Gastroesophageal sphincter (tissue), 4 donors: ENCODE measurements around the gene AMY2B. TPM values are rescaled to one million over a fixed set of nuclear protein-coding genes. Genes with fewer than 3 reads are reported as not detected.
"Not testable (repeated sequence)": the region's sequence is repeated elsewhere in the genome, so short reads cannot be mapped to it uniquely, and the experiment has no call there.

Source experiments
- ATAC-seq: fragments of 150-250 bp; one replicate; pipeline ENCODE4 v1.9.1; 2016; ENCODE audit warnings: mild to moderate bottlenecking, moderate library complexity
- H3K27ac ChIP-seq, 4 donors: fragments of 200-600 bp; sonication (generic) in 3 of 4; 1 replicate in 3 of 4; 2 replicates in 1 of 4; pipeline ENCODE4 v1.5.1; 2016 to 2019
- H3K27me3 ChIP-seq: fragments of 200-600 bp; sonication (generic); one replicate; pipeline ENCODE4 v1.5.1; 2019
- H3K36me3 ChIP-seq, 2 donors: fragments of 200-600 bp; sonication (generic); one replicate each; pipeline ENCODE4 v1.5.1; 2019; ENCODE audit warnings: control low read depth in 1 of 2
- H3K4me1 ChIP-seq, 3 donors: fragments of 200-600 bp; sonication (generic); 1 replicate in 2 of 3; 2 replicates in 1 of 3; pipeline ENCODE4 v1.5.1; 2016 to 2019; ENCODE audit warnings: control low read depth in 2 of 3
- H3K4me3 ChIP-seq, 2 donors: fragments of 200-600 bp; sonication (generic); one replicate each; pipeline ENCODE4 v1.5.1; 2019; ENCODE audit warnings: mild to moderate bottlenecking in 1 of 2, moderate library complexity in 1 of 2
- H3K9me3 ChIP-seq, 3 donors: fragments of 200-600 bp; sonication (generic); one replicate each; pipeline ENCODE4 v1.5.1; 2017 to 2019; ENCODE audit warnings: control low read depth in 2 of 3
- EP300 ChIP-seq: sonication (generic); formaldehyde crosslinking; IDR thresholded peaks from one replicate; pipeline ENCODE4 v1.6.1; 2017; ENCODE audit warnings: antibody characterized with exemption, mild to moderate bottlenecking
- POLR2A ChIP-seq, 2 donors: fragments of 450-650 bp; IDR thresholded peaks; one replicate each; pipeline ENCODE4 v1.6.1; 2017; ENCODE audit warnings: antibody characterized with exemption in 2 of 2, mild to moderate bottlenecking in 2 of 2, moderate library complexity in 1 of 2
- POLR2AphosphoS5 ChIP-seq: sonication (generic); formaldehyde crosslinking; IDR thresholded peaks from one replicate; pipeline ENCODE4 v1.6.1; 2017; ENCODE audit warnings: antibody characterized with exemption
- WGBS, 2 donors: methylation state at CpG; one replicate each; pipeline ENCODE4 v1.1.5; 2018; ENCODE audit warnings: low coverage in 1 of 2; 5-methylcytosine and 5-hydroxymethylcytosine counted together
- total RNA-seq, 4 donors: library from RNA; depleted of rRNA; stranded (reverse); fragments of >200 nt; gene quantifications; one replicate each; pipeline ENCODE4 v1.1.0, GENCODE V29; 2016
- TF ChIP-seq, protein P1 (sequence below), 4 experiments: fragments of 200-600 bp in 2 of 4; fragments of 450-650 bp in 2 of 4; sonication (generic) in 1 of 4; IDR thresholded peaks; one replicate each; pipeline ENCODE4 v1.5.1; 2017 to 2019; ENCODE audit warnings: antibody characterized with exemption in 4 of 4, mild to moderate bottlenecking in 2 of 4, moderate library complexity in 2 of 4

Gene AMY2B
- total RNA-seq, 4 donors from 2014 or later, result 31.4 to 59.6 (median 44.3) TPM

DNA sequence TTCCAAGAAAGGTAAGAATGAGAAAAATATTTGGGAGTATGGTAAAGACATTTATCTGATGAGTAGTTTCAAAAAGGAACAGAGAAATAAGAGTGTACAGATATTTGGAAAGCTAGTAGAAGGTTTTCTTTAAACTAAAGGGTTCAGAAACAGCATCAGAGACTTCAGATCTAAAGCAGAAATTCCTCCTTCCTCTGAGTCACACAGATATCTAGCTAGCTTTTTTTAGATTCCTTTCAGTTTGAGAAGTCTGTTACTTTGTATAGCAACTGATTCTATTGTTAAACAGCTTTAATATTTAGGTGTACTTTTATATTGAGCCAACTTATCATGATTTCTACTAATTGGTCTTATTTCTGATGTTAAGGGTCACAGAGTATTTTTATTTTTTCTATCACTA lies 4.7 kb downstream of the AMY2B start:
- no peak for ATAC-seq
- Histone ChIP-seq H3K4me1 (no peaks in the 10 kb centered on the region), H3K9me3 (no peaks in the 10 kb centered on the region), H3K27ac (no peak overlapping the region), H3K27me3 (no peaks in the 10 kb centered on the region), H3K4me3 (no peak overlapping the region), H3K36me3 (peaks cover 0 to 57% of the 10 kb centered on the region in 2 donors)
- TF ChIP-seq, protein P1, sequence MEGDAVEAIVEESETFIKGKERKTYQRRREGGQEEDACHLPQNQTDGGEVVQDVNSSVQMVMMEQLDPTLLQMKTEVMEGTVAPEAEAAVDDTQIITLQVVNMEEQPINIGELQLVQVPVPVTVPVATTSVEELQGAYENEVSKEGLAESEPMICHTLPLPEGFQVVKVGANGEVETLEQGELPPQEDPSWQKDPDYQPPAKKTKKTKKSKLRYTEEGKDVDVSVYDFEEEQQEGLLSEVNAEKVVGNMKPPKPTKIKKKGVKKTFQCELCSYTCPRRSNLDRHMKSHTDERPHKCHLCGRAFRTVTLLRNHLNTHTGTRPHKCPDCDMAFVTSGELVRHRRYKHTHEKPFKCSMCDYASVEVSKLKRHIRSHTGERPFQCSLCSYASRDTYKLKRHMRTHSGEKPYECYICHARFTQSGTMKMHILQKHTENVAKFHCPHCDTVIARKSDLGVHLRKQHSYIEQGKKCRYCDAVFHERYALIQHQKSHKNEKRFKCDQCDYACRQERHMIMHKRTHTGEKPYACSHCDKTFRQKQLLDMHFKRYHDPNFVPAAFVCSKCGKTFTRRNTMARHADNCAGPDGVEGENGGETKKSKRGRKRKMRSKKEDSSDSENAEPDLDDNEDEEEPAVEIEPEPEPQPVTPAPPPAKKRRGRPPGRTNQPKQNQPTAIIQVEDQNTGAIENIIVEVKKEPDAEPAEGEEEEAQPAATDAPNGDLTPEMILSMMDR (IDR thresholded peaks at IDR 0.05), result no peak
- TF ChIP-seq POLR2AphosphoS5 (no peak), POLR2A (IDR thresholded peaks at IDR 0.05) (no peak), EP300 (no peak)

DNA sequence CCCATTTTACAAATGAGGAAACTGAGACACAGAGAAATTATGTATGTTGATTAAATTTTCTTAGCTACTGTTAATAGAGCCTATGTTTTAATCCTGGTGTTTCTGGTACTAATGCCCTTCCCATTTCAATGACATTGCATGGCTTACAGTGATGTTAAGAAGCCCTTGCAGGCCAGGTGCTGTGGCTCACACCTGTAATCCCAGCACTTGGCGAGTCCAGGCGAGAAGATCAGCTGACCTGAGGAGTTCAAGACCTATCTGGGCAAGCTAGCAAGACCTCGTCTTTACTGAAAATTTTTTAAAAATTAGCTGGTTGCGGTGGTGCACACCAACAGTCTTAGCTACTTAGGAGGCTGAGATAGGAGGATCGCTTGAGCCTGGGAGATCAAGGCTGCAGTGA lies 5.4 kb downstream of the AMY2B start:
- H3K4me3 ChIP-seq, H3K27ac ChIP-seq, H3K4me1 ChIP-seq, H3K9me3 ChIP-seq, ATAC-seq, H3K27me3 ChIP-seq: not testable (repeated sequence)
- peaks cover 0 to 57% of the 10 kb centered on the region in 2 donors for H3K36me3 ChIP-seq
- WGBS, 2 donors, result 100% methylated on average over 2 of the region's 5 CpGs; no CpG with 5 or more reads in 1 of the 2 donors

DNA sequence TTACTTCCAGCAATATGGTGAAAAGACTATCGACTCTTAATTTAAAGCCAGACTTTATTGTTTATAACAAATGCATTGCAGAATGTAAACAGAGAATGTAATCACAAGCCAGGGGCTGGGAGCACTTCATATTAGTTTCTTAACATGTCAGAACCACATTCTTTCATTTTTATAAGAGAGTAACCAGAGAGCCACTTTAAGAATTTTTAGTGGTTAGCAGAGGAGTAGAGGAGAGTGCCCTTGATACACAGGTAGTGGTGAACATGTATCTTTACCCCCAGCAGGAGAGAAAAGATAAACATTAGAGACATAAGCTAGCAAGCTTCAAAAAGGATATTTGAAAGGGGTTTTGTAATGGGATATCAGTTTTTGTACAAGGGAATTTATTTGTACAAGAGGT lies 11.1 kb downstream of the AMY2B start:
- no peaks in the 10 kb centered on the region for H3K9me3 ChIP-seq
- no peaks in the 10 kb centered on the region for H3K4me1 ChIP-seq
- H3K36me3 ChIP-seq, result peaks cover 0 to 30% of the 10 kb centered on the region in 2 donors
- H3K27ac ChIP-seq, result no peak overlapping the region
- ATAC-seq, result no peak
- H3K27me3 ChIP-seq, result no peaks in the 10 kb centered on the region
- 10 to 23% methylated on average over 1 of the region's 1 CpG for WGBS, 2 donors
- TF ChIP-seq POLR2A (IDR thresholded peaks at IDR 0.05) (no peak), POLR2AphosphoS5 (no peak), EP300 (no peak)
- H3K4me3 ChIP-seq, result no peak overlapping the region

DNA sequence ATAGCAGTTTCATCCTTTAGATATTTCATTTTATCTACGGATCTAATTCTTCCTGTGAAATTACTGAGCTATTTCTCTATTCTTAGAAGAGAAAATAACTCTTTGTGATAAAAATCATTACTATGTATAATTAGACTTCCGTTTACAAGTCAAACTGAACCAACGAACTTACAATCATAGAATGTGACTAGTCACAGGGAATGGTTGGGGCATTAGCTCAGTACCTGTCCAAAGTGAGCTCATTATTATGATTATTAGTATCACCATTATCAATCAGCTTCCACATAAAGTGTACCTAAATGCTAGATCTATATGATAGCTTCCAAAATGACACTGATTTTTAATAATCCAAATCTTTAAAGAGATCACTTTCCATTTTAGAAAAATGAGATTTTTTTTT lies 12.5 kb downstream of the AMY2B start:
- 71 to 97% methylated on average over 3 of the region's 3 CpGs for WGBS, 2 donors
- no peak overlapping the region for H3K27ac ChIP-seq
- no peaks in the 10 kb centered on the region for H3K27me3 ChIP-seq
- H3K4me1 ChIP-seq, result no peaks in the 10 kb centered on the region
- H3K36me3 ChIP-seq, result peaks cover 0 to 18% of the 10 kb centered on the region in 2 donors
- no peaks in the 10 kb centered on the region for H3K9me3 ChIP-seq
- no peak for ATAC-seq
- H3K4me3 ChIP-seq, result no peak overlapping the region
- TF ChIP-seq POLR2AphosphoS5 (no peak), EP300 (no peak), POLR2A (IDR thresholded peaks at IDR 0.05) (no peak)
- TF ChIP-seq, protein P1 (IDR thresholded peaks at IDR 0.05), result no peak

DNA sequence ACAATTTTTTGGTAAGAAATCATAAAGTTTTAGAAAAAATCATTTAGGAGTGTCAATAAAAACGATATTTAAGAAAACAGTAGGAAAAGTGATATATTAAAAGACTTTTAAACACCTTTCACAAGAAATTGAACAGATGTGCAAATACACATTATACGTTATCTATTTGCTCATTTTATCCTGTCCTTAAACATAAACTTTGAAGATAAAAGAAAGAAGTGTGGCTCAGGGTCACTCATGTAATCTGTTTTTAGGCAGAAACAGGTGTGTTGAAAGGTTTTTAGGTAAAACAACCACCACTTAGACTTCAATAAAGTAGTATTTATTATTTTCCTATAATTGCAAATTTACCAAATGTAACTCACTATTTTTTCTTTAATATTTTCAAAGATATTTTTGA lies 13.1 kb downstream of the AMY2B start:
- peaks cover 0 to 12% of the 10 kb centered on the region in 2 donors for H3K36me3 ChIP-seq
- no peaks in the 10 kb centered on the region for H3K9me3 ChIP-seq
- ATAC-seq, result no peak
- H3K4me3 ChIP-seq, result no peak overlapping the region
- no peaks in the 10 kb centered on the region for H3K27me3 ChIP-seq
- H3K27ac ChIP-seq, result no peak overlapping the region
- H3K4me1 ChIP-seq, result no peaks in the 10 kb centered on the region
- TF ChIP-seq POLR2AphosphoS5, result no peak
- no peak for TF ChIP-seq POLR2A (IDR thresholded peaks at IDR 0.05)
- TF ChIP-seq, protein P1 (IDR thresholded peaks at IDR 0.05), result no peak
- no peak for TF ChIP-seq EP300
- 71 to 92% methylated on average over 1 to 2 of the region's 2 CpGs for WGBS, 2 donors

DNA sequence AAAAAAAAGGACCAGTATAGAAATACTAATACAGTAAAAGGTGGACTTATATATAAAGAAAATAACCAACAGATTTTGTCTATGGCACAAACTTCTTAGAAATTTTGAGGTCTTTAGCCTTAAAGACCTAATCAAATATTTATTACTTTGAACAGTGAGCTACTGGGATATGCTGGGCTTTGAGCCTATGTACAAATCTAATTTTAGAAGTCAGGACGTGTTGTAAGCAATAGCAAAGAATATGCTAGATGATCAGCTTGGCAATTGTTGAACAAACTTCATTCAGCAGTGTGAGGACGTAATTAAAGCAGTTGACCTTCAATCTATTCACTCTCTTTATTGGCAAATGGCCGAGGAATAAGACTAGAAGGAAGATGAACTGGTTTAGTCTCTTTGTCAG lies 31.4 kb downstream of the AMY2B start:
- H3K36me3 ChIP-seq, H3K4me1 ChIP-seq, H3K27ac ChIP-seq, H3K4me3 ChIP-seq, H3K27me3 ChIP-seq, ATAC-seq, H3K9me3 ChIP-seq: not testable (repeated sequence)
- WGBS, 2 donors, result no CpG with 5 or more reads among the region's 3 CpGs

DNA sequence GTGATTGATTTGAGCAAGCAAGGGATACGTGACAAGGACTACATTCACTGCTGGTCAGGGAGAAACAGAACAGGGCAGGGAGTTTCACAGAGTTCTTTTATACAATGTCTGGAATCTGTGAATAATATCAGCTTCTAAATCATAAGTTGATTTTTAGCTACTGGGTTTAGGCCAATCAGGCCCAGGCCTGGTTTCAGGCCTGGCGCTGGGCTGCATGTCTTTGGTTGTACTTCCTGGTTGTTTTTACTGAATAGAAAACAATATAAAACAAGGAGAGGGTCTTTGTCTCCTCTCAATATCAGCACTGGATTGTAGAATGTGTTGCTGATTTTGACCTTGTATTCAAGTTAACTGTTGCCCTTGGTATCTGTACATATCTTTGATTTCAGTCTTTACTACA lies 45.0 kb downstream of the AMY2B start:
- WGBS, 2 donors, result 70 to 83% methylated on average over 1 to 2 of the region's 2 CpGs
- ATAC-seq, result no peak
- Histone ChIP-seq H3K27me3 (no peaks in the 10 kb centered on the region), H3K27ac (no peak overlapping the region), H3K4me1 (no peaks in the 10 kb centered on the region), H3K36me3 (no peaks in the 10 kb centered on the region), H3K9me3 (no peaks in the 10 kb centered on the region), H3K4me3 (no peak overlapping the region)
- TF ChIP-seq POLR2AphosphoS5, result no peak
- no peak for TF ChIP-seq POLR2A (IDR thresholded peaks at IDR 0.05)
- TF ChIP-seq, protein P1 (IDR thresholded peaks at IDR 0.05), result no peak
- TF ChIP-seq EP300, result no peak

DNA sequence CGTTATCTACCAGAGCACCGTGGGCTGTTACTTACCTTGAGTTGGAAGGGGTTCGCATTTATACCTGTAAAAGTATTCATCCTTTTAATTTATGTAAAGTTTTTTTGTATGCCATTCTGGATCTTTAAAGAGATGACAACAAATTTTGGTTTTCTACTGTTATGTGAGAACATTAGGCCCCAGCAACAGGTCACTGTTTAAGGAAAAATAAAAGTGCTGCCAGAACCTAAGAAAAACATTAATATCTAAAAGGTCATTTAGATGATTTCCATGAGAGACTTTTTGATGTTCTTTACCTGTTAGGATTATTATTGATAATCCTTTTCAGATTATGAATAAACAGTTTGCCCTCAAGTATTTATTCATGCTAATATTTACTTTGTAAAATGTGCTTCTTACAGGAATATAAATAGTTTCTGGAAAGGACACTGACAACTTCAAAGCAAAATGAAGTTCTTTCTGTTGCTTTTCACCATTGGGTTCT lies 45.6 kb downstream of the AMY2B start, which contains the start of gene AMY2A:
Gene AMY2A, plus strand, starts transcription at position 434 of the 484 bp plus-strand sequence. Its CDS starts 14 bp downstream, at position 448.
- not testable (repeated sequence) for H3K9me3 ChIP-seq, ATAC-seq, H3K27ac ChIP-seq, H3K4me1 ChIP-seq, H3K36me3 ChIP-seq, H3K27me3 ChIP-seq, H3K4me3 ChIP-seq
- WGBS, 2 donors, result 94% methylated on average over 3 of the region's 3 CpGs; no CpG with 5 or more reads in 1 of the 2 donors

DNA sequence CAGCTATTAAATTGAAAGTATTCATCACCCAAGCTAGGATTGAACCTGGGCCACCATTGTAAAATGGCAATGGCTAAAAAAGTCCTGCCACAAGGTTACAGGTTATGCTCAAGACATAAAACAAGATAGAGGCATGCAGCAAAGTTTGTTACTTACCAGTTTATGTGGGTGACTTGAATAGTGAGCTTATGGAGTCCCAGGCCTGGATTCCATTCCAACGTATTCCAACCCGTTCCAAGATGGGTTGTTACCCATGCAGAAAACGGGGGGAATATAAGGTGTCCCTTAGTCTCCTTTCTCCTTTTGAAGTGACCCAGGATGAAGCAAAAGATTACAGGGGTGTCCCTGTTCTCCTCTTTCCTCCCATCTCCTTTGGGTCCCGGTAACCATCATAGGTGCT lies 56.0 kb downstream of the AMY2B start:
- not testable (repeated sequence) for H3K9me3 ChIP-seq, H3K27me3 ChIP-seq, ATAC-seq, H3K36me3 ChIP-seq, H3K4me3 ChIP-seq, H3K27ac ChIP-seq, H3K4me1 ChIP-seq
- 76% methylated on average over 3 of the region's 4 CpGs; no CpG with 5 or more reads in 1 of the 2 donors for WGBS, 2 donors
